IMR-90 (cell line): Measurements from ENCODE around the gene DLL4. TPM values are rescaled to one million over a fixed set of nuclear protein-coding genes. Genes with fewer than 3 reads are reported as not detected.

Source experiments
- ATAC-seq: fragments of 200-7000 bp; cut with Tn5 transposase; 2 replicates; pipeline ENCODE4 v1.9.1; 2020; ENCODE audit warnings: low read depth, mild to moderate bottlenecking, moderate library complexity
- BruUV-seq: library from RNA; stranded (reverse); fragments of 400-500 nt; replicated peaks from 2 replicates; lab custom pipeline; 2021; lab: Mats Ljungman, UMichigan
- CTCF ChIA-PET: fragments of 300-600 bp; formaldehyde crosslinking; extraction: SDS; loops from one replicate; lab custom pipeline; 2021; ENCODE audit warnings: antibody characterized with exemption; lab: Yijun Ruan, JAX
- POLR2A ChIA-PET: fragments of 300-600 bp; sonication (Branson Sonifier 250); formaldehyde crosslinking; loops from one replicate; lab custom pipeline; 2022; ENCODE audit warnings: antibody characterized with exemption; ENCODE audit not compliant: unreplicated experiment; lab: Charles Lee
- DNase-seq: peaks from one replicate; pipeline ENCODE4 v3.0.0; 2013
- H2AFZ ChIP-seq: replicated peaks from 2 replicates; pipeline ENCODE3; 2013; ENCODE audit warnings: low read length, mild to moderate bottlenecking; ENCODE audit not compliant: poor library complexity
- H2AK5ac ChIP-seq: 2 replicates; pipeline ENCODE4 v1.6.1; 2013; ENCODE audit warnings: low read depth, low read length, inconsistent platforms
- H2AK9ac ChIP-seq: replicated peaks from 2 replicates; pipeline ENCODE3; 2013; ENCODE audit warnings: mild to moderate bottlenecking, low read depth, low read length, moderate library complexity; ENCODE audit not compliant: poor library complexity
- H2BK120ac ChIP-seq: 2 replicates; pipeline ENCODE4 v1.6.1; 2013; ENCODE audit warnings: low read depth, low read length, inconsistent platforms
- H2BK15ac ChIP-seq: 3 replicates; pipeline ENCODE4 v1.6.1; 2013; ENCODE audit warnings: low read depth, low read length, inconsistent platforms
- H2BK20ac ChIP-seq: 2 replicates; pipeline ENCODE4 v1.6.1; 2013; ENCODE audit warnings: low read depth, mild to moderate bottlenecking, inconsistent platforms, low read length, moderate library complexity
- H2BK5ac ChIP-seq: 2 replicates; pipeline ENCODE4 v1.6.1; 2013; ENCODE audit warnings: mild to moderate bottlenecking, low read depth, low read length, inconsistent platforms; ENCODE audit not compliant: poor library complexity, severe bottlenecking
- H3K14ac ChIP-seq: replicated peaks from 2 replicates; pipeline ENCODE4 v1.6.1; 2013; ENCODE audit warnings: low read depth, low read length, inconsistent platforms
- H3K18ac ChIP-seq: 2 replicates; pipeline ENCODE4 v1.6.1; 2013; ENCODE audit warnings: low read depth, low read length, control low read depth
- H3K23ac ChIP-seq: 2 replicates; pipeline ENCODE4 v1.6.1; 2013; ENCODE audit warnings: low read depth, low read length, inconsistent platforms
- H3K27ac ChIP-seq: 2 replicates; pipeline ENCODE4 v1.5.1; 2013; ENCODE audit warnings: mild to moderate bottlenecking, control low read depth, low read length; ENCODE audit not compliant: insufficient read depth
- H3K27me3 ChIP-seq: 2 replicates; pipeline ENCODE4 v1.6.1; 2013; ENCODE audit warnings: low read length; ENCODE audit not compliant: control insufficient read depth, insufficient read depth
- H3K36me3 ChIP-seq: 2 replicates; pipeline ENCODE4 v1.6.1; 2013; ENCODE audit warnings: low read length, mixed read lengths; ENCODE audit not compliant: control insufficient read depth, insufficient read depth
- H3K4ac ChIP-seq: 2 replicates; pipeline ENCODE4 v1.6.1; 2013; ENCODE audit warnings: low read depth, low read length, inconsistent platforms
- H3K4me1 ChIP-seq: 2 replicates; pipeline ENCODE4 v1.6.1; 2013; ENCODE audit warnings: low read length, mixed read lengths; ENCODE audit not compliant: control insufficient read depth, insufficient read depth
- H3K4me2 ChIP-seq: 2 replicates; pipeline ENCODE4 v1.6.1; 2013; ENCODE audit warnings: low read depth, mild to moderate bottlenecking, control low read depth, low read length, moderate library complexity
- H3K4me3 ChIP-seq: 2 replicates; pipeline ENCODE4 v1.5.1; 2013; ENCODE audit warnings: low read depth, mild to moderate bottlenecking, control low read depth, low read length, moderate library complexity; ENCODE audit not compliant: insufficient read depth
- H3K56ac ChIP-seq: 2 replicates; pipeline ENCODE4 v1.6.1; 2013; ENCODE audit warnings: low read length, inconsistent platforms; ENCODE audit not compliant: insufficient read depth; ENCODE audit errors: extremely low read depth
- H3K79me1 ChIP-seq, 2 experiments: 2 replicates each; pipeline ENCODE4 v1.6.1; 2013; ENCODE audit warnings: low read length in 2 of 2, inconsistent platforms in 1 of 2, low read depth in 1 of 2
- H3K9ac ChIP-seq: 2 replicates; pipeline ENCODE4 v1.6.1; 2013; ENCODE audit warnings: low read depth, low read length, control low read depth
- H3K9me1 ChIP-seq: 2 replicates; pipeline ENCODE4 v1.6.1; 2013; ENCODE audit warnings: low read length, inconsistent platforms; ENCODE audit not compliant: insufficient read depth
- H3K9me3 ChIP-seq: 2 replicates; pipeline ENCODE4 v1.6.1; 2013; ENCODE audit warnings: low read length; ENCODE audit not compliant: control insufficient read depth, insufficient read depth
- H4K20me1 ChIP-seq: 2 replicates; pipeline ENCODE4 v1.6.1; 2013; ENCODE audit warnings: low read length, inconsistent platforms; ENCODE audit not compliant: insufficient read depth
- H4K5ac ChIP-seq: 2 replicates; pipeline ENCODE4 v1.6.1; 2013; ENCODE audit warnings: mild to moderate bottlenecking, low read depth, low read length, control low read depth
- H4K8ac ChIP-seq, 2 experiments: 2 replicates each; pipeline ENCODE4 v1.6.1; 2013; ENCODE audit warnings: low read depth in 2 of 2, low read length in 2 of 2, control low read depth in 1 of 2, inconsistent platforms in 1 of 2
- H4K91ac ChIP-seq: 2 replicates; pipeline ENCODE4 v1.6.1; 2013; ENCODE audit warnings: low read depth, low read length, inconsistent platforms; ENCODE audit not compliant: insufficient read depth
- BHLHE40 ChIP-seq: fragments of 150-350 bp; IDR thresholded peaks from 2 replicates; pipeline ENCODE4 v1.6.1; 2016; ENCODE audit warnings: mild to moderate bottlenecking, low read depth, low read length
- CEBPB ChIP-seq: IDR thresholded peaks from 2 replicates; pipeline ENCODE4 v1.6.1; 2012; ENCODE audit warnings: low read depth, low read length, improper control_type of control experiment
- CHD1 ChIP-seq: IDR thresholded peaks from 2 replicates; pipeline ENCODE4 v1.6.1; 2012; ENCODE audit warnings: low read depth, low read length, improper control_type of control experiment
- MAFK ChIP-seq: IDR thresholded peaks from 2 replicates; pipeline ENCODE4 v1.6.1; 2012; ENCODE audit warnings: low read depth, low read length, improper control_type of control experiment
- MAZ ChIP-seq: IDR thresholded peaks from 2 replicates; pipeline ENCODE4 v1.6.1; 2012; ENCODE audit warnings: low read depth, mild to moderate bottlenecking, low read length, improper control_type of control experiment, moderate library complexity, borderline replicate concordance
- MXI1 ChIP-seq: IDR thresholded peaks from 2 replicates; pipeline ENCODE4 v1.6.1; 2012; ENCODE audit warnings: low read depth, mild to moderate bottlenecking, low read length, moderate library complexity, borderline replicate concordance
- NFE2L2 ChIP-seq: fragments of 150-350 bp; IDR thresholded peaks from 2 replicates; pipeline ENCODE4 v1.6.1; 2016; ENCODE audit warnings: low read depth, mild to moderate bottlenecking, low read length
- RAD21 ChIP-seq: IDR thresholded peaks from 2 replicates; pipeline ENCODE4 v1.6.1; 2012; ENCODE audit warnings: low read length, improper control_type of control experiment
- RFX5 ChIP-seq: IDR thresholded peaks from 2 replicates; pipeline ENCODE4 v1.8.0; 2012; ENCODE audit warnings: low read depth, mild to moderate bottlenecking, low read length, moderate library complexity
- WGBS, 2 experiments: methylation state at CpG; one replicate each; pipeline versions ENCODE4 v1.1.5 to v1.1.7; 2013; ENCODE audit warnings: missing lambda C conversion rate in 2 of 2; ENCODE audit not compliant: insufficient read length in 1 of 2; ENCODE audit errors: extremely low coverage in 2 of 2; 5-methylcytosine and 5-hydroxymethylcytosine counted together
- dilution Hi-C: fragments of 300-500 bp; cut with HindIII; formaldehyde crosslinking; loops from one replicate; pipeline ENCODE4 v1.14.3; 2018; ENCODE audit warnings: low sequenced_read_pairs; ENCODE audit not compliant: unreplicated experiment
- in situ Hi-C: fragments of 300-500 bp; cut with MboI; formaldehyde crosslinking; loops from 3 replicates; pipeline ENCODE4 v1.14.3; 2019; ENCODE audit warnings: low sequenced_read_pairs, inconsistent platforms, mixed read lengths
- intact Hi-C: fragments of 100-400 bp; cut with micrococcal nuclease; formaldehyde crosslinking; loops from 2 replicates; pipeline ENCODE4 v1.10.0; 2022
- polyA plus RNA-seq, 3 experiments: library from polyadenylated mRNA; depleted of rRNA; stranded (reverse); fragments of >200 nt; gene quantifications; 2 replicates each; pipeline ENCODE4 v1.2.3, GENCODE V29; 2012; ENCODE audit warnings: low replicate concordance in 1 of 3
- total RNA-seq: library from RNA; depleted of rRNA; stranded (reverse); fragments of >200 nt; gene quantifications from 2 replicates; pipeline ENCODE4 v1.2.3, GENCODE V29; 2012
- TF ChIP-seq, protein P1 (sequence below): fragments of 150-350 bp; IDR thresholded peaks from 2 replicates; pipeline ENCODE4 v1.6.1; 2016; ENCODE audit warnings: low read depth, mild to moderate bottlenecking, low read length, moderate library complexity, borderline replicate concordance
- TF ChIP-seq, protein P2 (sequence below): conservative IDR thresholded peaks from 2 replicates; pipeline ENCODE4 v1.5.1; 2012; ENCODE audit warnings: mild to moderate bottlenecking, low read depth, low read length, improper control_type of control experiment
- TF ChIP-seq, protein P3 (sequence below): fragments of 150-350 bp; IDR thresholded peaks from 2 replicates; pipeline ENCODE4 v1.6.1; 2017; ENCODE audit warnings: mild to moderate bottlenecking, antibody characterized with exemption, low read length, low read depth

DLL4 gene
- total and polyA plus RNA-seq, 2 of the 4 experiments (the other 2 are of a cell fraction), result 1.8 to 3.4 TPM

DNA sequence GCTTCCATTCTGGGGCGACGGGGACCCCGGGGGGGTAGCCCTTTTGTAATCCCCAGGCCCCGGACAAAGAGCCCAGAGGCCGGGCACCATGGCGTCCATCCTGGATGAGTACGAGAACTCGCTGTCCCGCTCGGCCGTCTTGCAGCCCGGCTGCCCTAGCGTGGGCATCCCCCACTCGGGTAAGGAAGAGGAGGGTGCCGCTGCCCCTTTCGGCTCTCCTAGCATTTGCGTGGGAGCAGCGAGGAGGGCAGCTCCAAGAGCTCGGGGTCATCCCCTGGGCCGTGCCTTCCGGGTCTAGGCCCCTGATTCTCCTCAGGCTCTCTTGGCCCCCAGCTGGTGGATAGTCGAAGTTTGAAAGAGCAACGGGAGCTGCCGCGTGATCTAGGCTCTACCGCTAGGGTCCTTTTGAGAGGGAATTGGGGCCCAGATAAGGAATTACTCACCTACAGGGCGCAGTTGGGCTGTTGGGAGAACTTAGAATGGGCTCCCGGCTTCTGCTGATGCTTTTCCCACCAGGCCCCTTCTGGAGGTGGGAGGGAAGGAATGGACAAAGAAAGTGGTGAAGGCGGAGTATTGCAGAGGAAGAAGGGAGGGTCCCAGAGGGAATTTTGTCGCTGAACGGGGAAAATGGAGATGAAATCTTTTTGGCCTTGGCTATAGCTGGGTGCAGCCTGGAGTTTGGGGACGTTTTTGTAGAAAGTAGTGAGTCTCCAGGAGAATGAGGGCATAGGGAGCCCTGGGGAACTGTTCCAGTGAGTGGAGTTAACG lies 34.3 kb upstream of the DLL4 start:
- H4K8ac ChIP-seq, result peak overlapping the region; percentile 30 to 81; a peak in 3 of 4 replicates
- DNase-seq (peak; percentile 82), ATAC-seq (peak; percentile 58)
- peak overlapping the region; percentile 27 for H2BK5ac ChIP-seq
- H3K9me3 ChIP-seq, result no peaks in the 10 kb centered on the region
- POLR2A ChIA-PET, result interaction anchor here (0.6 kb wide), 1 partner anchor 1199 kb away, joined by 8 read pairs; no protein-coding TSS in a partner anchor
- peak overlapping the region; percentile 49 for H3K4ac ChIP-seq
- H2AK5ac ChIP-seq, result peak overlapping the region; percentile 57; the same call in 1 of the 2 replicates
- peak overlapping the region; percentile 91 for H2AK9ac ChIP-seq
- H3K79me1 ChIP-seq, result peaks cover 14 to 30% of the 10 kb centered on the region in 2 experiments; a peak in 3 of 4 replicates
- 0% methylated on average over 14 of the region's 33 CpGs; no CpG with 5 or more reads in 1 of the 2 experiments for WGBS, 2 experiments
- peak overlapping the region; percentile 64 for H3K14ac ChIP-seq
- dilution Hi-C loops, result no loop called here
- H3K27me3 ChIP-seq, result no peaks in the 10 kb centered on the region; the same call in 1 of the 2 replicates
- peak overlapping the region; percentile 96 for H2AFZ ChIP-seq
- peak overlapping the region; percentile 43; the same call in 1 of the 2 replicates for H3K23ac ChIP-seq
- peaks cover 13% of the 10 kb centered on the region; the same call in 1 of the 2 replicates for H4K20me1 ChIP-seq
- H3K18ac ChIP-seq, result no peak overlapping the region
- peak overlapping the region; percentile 84 for H3K4me3 ChIP-seq
- H2BK120ac ChIP-seq, result no peak overlapping the region
- H3K56ac ChIP-seq, result peak overlapping the region; percentile 50; the same call in 1 of the 2 replicates
- intact Hi-C loops, result loop anchor here (1.0 to 5.0 kb wide), 5 partner anchors 38 to 373 kb away; partner anchors contain the start of gene KNL1
- CTCF ChIA-PET, result interaction anchor here (0.5 to 2.8 kb wide), 26 partner anchors 8 to 422 kb away, joined by 3 to 44 read pairs (median 5); partner anchors contain the start of gene CCDC32
- peaks cover 9% of the 10 kb centered on the region; the same call in 1 of the 2 replicates for H3K4me1 ChIP-seq
- H4K91ac ChIP-seq, result no peak overlapping the region; the same call in 1 of the 2 replicates
- H3K9ac ChIP-seq, result peak overlapping the region; percentile 78
- H3K27ac ChIP-seq, result peak overlapping the region; percentile 72
- H3K9me1 ChIP-seq, result 0 out of 2 replicates have a peak, but pooled peaks cover 3% of the 10 kb centered on the region
- H2BK15ac ChIP-seq, result no peak overlapping the region
- in situ Hi-C loops, result loop anchor here (5.0 kb wide), 1 partner anchor 38 kb away; no protein-coding TSS in a partner anchor
- BruUV-seq, result no TSS peak
- H3K36me3 ChIP-seq, result peaks cover 20% of the 10 kb centered on the region
- peak overlapping the region; percentile 85 for H3K4me2 ChIP-seq
- no peak overlapping the region for H2BK20ac ChIP-seq
- peak overlapping the region; percentile 4; the same call in 1 of the 2 replicates for H4K5ac ChIP-seq
- no peak for TF ChIP-seq CEBPB
- TF ChIP-seq, protein P1, sequence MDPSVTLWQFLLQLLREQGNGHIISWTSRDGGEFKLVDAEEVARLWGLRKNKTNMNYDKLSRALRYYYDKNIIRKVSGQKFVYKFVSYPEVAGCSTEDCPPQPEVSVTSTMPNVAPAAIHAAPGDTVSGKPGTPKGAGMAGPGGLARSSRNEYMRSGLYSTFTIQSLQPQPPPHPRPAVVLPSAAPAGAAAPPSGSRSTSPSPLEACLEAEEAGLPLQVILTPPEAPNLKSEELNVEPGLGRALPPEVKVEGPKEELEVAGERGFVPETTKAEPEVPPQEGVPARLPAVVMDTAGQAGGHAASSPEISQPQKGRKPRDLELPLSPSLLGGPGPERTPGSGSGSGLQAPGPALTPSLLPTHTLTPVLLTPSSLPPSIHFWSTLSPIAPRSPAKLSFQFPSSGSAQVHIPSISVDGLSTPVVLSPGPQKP, result no peak
- no peak for TF ChIP-seq CHD1
- TF ChIP-seq MAZ, result peak; percentile 72
- TF ChIP-seq BHLHE40, result 0 out of 2 replicates have a peak, but pooled peaks have one; percentile 18
- TF ChIP-seq, protein P2, sequence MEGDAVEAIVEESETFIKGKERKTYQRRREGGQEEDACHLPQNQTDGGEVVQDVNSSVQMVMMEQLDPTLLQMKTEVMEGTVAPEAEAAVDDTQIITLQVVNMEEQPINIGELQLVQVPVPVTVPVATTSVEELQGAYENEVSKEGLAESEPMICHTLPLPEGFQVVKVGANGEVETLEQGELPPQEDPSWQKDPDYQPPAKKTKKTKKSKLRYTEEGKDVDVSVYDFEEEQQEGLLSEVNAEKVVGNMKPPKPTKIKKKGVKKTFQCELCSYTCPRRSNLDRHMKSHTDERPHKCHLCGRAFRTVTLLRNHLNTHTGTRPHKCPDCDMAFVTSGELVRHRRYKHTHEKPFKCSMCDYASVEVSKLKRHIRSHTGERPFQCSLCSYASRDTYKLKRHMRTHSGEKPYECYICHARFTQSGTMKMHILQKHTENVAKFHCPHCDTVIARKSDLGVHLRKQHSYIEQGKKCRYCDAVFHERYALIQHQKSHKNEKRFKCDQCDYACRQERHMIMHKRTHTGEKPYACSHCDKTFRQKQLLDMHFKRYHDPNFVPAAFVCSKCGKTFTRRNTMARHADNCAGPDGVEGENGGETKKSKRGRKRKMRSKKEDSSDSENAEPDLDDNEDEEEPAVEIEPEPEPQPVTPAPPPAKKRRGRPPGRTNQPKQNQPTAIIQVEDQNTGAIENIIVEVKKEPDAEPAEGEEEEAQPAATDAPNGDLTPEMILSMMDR, result peak; percentile 63
- no peak for TF ChIP-seq NFE2L2
- no peak for TF ChIP-seq RFX5
- no peak for TF ChIP-seq MXI1
- peak; percentile 24; the same call in 1 of the 2 replicates for TF ChIP-seq RAD21
- TF ChIP-seq, protein P3, sequence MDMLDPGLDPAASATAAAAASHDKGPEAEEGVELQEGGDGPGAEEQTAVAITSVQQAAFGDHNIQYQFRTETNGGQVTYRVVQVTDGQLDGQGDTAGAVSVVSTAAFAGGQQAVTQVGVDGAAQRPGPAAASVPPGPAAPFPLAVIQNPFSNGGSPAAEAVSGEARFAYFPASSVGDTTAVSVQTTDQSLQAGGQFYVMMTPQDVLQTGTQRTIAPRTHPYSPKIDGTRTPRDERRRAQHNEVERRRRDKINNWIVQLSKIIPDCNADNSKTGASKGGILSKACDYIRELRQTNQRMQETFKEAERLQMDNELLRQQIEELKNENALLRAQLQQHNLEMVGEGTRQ, result peak; percentile 45; the same call in 1 of the 2 replicates
- no peak for TF ChIP-seq MAFK
